Stimulated activated CD8-positive, alpha-beta memory T cell treated with anti-CD3 and anti-CD28 coated beads, Interleukin-15, amount 100 ng/mL, for 4 hours (primary cell): ENCODE results near the gene MRPL4.
"Not testable (repeated sequence)": the region's sequence is repeated elsewhere in the genome, so short reads cannot be mapped to it uniquely, and the experiment has no call there.

Experiments
- DNase-seq, 2 donors: peaks; one replicate each; pipeline ENCODE4 v3.0.0-alpha.2; 2020; ENCODE audit warnings: low read depth in 2 of 2

The MRPL4 gene

GRCh38 chr19:10230173-10230860, 21.7 kb upstream of the MRPL4 start:
- peak; percentile 70 to 71 for DNase-seq

DNA sequence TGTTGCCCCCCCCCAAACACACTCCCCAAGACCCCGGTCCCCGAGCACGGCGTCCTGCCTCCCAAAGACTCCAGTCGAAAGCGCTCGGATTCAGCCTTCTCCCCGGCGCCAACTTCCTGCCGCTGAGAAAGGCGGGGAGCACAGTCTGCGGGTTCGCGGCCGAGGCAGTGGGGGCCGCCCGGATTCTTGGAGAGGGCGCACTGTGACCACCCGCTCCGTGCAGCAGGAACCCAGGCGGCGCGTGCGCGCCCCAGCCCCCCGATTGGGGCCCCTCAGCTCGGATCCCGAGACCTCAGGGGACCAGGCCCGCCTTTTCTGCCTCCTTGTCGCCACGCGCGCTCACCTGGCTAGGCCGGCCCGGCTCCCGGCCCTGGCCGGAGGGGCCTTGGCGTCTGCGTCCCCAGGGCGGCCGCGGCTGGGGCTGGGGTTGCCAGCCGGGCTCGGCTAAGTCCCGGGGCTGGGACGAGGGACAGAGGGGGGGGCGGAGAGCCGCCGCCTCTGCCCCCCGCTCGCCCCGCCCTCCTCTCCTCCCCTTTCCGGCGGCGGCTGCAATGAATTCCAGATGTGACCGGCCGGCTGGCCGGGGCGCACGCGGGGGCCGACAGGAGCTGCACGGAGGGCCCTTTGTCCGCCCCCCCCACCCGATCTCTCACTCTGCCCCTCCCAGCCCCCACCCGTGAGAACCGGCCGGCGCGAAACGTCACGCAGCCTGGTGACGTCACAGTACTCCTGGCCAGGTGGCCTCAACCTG, 21.0 kb upstream of the MRPL4 start, which contains the start of gene S1PR2:
S1PR2 (minus strand) TSS at position 471 of the 751 bp plus-strand sequence. CDS start 6,426 bp downstream, outside the sequence.
- peak; percentile 42 to 47 for DNase-seq

GRCh38 chr19:10231612-10232228, 20.3 kb upstream of the MRPL4 start:
- DNase-seq: no peak

- no peak for DNase-seq
These were observed 18.1 kb upstream of the MRPL4 start for GRCh38 chr19:10233946-10234345.

DNA sequence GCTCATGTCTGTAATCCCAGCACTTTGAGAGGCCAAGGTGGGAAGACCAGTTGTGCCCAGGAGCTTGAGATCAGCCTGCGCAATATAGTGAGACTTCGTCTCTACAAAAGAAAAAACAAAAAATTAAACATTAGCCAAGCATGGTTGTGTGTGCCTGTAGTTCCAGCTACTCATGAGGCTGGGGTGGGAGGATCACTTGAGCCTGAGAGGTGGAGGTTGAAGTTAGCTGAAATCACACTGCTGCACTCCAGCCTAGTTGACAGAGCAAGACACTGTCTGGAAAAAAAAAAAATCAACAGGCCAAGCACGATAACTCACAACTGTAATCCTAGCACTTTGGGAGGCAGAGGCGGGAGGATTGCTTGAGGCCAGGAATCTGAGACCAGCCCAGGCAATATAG, 17.0 kb upstream of the MRPL4 start:
- DNase-seq: no peak

- not testable (repeated sequence) for DNase-seq
These were observed 16.6 kb upstream of the MRPL4 start for GRCh38 chr19:10235409-10235808.

DNA sequence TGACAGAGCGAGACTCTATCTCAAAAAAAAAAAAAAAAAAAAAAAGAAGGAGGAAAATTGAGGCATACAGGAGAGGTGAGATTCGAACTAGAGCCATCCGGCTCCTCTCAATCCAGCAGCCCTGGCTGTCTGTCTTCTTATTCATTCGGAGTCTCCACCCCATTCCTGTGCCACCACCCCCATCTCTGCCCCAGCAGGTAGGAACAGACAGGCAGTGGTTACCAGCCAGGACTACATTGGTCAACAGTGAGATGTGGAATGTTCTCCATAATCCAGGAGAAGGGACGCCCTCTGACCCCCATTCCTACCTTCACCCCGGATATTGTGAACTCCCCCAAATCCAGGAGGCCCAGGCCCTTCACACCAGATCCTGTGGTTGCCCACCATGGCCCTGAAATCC, 14.3 kb upstream of the MRPL4 start:
- no peak for DNase-seq

GRCh38 chr19:10238172-10238783, 13.7 kb upstream of the MRPL4 start:
- DNase-seq: no peak

DNA sequence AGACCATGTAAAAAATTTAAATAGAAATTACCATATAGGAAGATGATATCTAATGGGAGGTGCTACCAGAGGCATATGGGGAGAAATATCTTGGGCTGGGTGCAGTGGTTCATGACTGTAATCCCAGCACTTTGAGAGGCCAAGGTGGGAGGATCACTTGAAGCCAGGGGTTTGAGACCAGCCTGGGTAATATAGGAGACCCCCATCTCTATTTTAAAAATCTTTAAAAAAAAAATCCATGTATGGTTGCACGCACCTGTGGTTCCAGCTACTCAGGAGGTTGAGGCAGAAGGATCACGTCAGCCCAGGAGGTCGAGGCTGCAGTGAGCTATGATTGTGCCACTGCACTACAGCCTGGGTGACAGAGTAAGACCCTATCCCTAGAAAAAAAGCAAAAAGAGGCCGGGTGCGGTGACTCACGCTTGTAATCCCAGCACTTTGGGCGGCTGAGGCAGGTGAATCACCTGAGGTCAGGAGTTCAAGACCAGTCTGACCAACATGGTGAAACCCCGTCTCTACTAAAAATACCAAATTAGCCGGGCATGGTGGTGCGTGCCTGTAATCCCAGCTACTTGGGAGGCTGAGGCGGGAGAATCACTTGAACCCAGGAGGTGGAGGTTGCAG, 10.1 kb upstream of the MRPL4 start:
- not testable (repeated sequence) for DNase-seq

DNA sequence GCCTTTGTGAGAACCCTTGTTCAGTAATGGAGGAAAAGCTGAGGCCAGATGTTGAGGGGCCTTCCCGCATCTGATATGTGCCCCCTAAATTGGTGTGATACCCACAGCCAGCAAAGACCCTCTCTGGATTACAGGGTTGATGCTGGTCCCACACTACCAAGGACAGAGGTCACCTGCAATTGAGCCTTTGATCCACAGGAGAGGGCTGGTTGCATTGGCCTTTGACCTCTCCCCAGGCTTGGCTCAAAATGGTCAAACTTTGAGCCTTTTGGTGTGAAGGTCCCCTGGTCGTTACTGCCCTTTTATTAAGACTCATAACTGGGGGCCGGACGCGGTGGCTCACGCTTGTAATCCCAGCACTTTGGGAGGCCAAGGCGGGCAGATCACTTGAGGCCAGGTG, 8.4 kb upstream of the MRPL4 start:
- DNase-seq: no peak

GRCh38 chr19:10245189-10245939, 6.7 kb upstream of the MRPL4 start:
- DNase-seq: no peak

GRCh38 chr19:10246511-10246910, 5.5 kb upstream of the MRPL4 start:
- DNase-seq: no peak

DNA sequence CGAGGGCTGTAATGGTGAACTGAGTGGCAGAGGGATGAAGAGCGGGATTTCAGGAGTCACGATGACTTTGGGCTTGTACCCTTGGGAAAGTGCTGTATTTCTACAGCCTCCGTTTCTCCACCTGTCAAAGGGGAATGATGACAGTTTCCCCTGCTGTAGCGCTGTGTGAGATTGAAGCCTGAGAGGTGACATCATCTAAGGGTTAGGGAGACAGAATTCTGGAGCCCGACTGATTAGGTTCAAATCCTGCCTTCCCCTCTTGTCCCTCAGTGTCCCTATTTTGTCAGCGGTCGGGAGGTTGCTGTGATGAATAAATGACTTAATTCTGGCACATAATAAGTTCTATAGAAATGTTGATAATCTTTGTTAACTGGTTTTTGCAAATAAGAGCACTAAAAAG, 693 bp downstream of the MRPL4 start:
- DNase-seq: no peak

DNA sequence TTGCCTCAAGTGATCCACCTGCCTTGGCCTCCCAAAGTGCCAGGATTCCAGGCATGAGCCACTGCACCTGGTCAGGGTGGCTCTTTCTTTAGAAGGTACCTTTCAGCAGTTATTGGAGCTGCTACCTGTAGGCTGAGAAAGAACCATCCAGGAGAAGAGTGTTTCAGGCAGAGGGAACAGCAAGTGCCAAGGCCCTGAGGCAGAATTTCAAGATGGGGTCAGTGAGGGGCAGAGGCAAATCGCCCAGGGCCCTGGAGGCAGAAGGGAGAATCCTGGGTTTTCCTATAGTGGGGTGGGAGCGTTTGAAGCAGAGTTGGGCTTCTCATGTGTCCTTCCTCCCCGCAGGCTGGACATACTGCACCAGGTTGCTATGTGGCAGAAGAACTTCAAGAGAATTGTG, 2.2 kb downstream of the MRPL4 start:
- DNase-seq: no peak

GRCh38 chr19:10255358-10255757, 3.3 kb downstream of the MRPL4 start:
- no peak for DNase-seq

DNA sequence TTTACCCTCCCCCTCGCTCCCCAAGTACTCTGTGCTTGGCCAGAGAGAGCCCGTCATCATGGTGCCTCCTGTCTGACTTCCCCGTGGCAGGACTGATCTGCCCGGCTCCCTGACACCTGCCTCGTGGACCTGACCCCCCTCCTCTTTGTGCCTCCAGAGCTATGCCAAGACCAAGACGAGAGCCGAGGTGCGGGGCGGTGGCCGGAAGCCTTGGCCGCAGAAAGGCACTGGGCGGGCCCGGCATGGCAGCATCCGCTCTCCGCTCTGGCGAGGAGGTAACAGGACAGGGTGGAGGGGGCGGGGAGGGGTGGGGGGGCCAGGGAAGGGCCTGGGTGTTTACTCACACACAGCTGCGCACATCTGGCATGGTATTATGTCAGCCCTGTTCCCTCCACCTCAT, 4.5 kb downstream of the MRPL4 start:
- no peak for DNase-seq

- DNase-seq: no peak
These were observed 5.1 kb downstream of the MRPL4 start for GRCh38 chr19:10256970-10257615.

- no peak for DNase-seq
These were observed 6.2 kb downstream of the MRPL4 start for GRCh38 chr19:10258080-10258710.

GRCh38 chr19:10259162-10259905, 7.3 kb downstream of the MRPL4 start:
- DNase-seq: peak; percentile 63 to 92
